Stimulated activated CD4-positive, alpha-beta T cell treated with anti-CD3 and anti-CD28 coated beads, TNF-alpha, amount 100 ng/mL, for 1 hour (primary cell): ENCODE measurements around the gene ATG4A.

Experiments used
- DNase-seq, 3 donors: peaks; one replicate each; pipeline ENCODE4 v3.0.0-alpha.2; 2020; ENCODE audit warnings: low read depth in 3 of 3, low spot score in 1 of 3

ATG4A gene, protein sequence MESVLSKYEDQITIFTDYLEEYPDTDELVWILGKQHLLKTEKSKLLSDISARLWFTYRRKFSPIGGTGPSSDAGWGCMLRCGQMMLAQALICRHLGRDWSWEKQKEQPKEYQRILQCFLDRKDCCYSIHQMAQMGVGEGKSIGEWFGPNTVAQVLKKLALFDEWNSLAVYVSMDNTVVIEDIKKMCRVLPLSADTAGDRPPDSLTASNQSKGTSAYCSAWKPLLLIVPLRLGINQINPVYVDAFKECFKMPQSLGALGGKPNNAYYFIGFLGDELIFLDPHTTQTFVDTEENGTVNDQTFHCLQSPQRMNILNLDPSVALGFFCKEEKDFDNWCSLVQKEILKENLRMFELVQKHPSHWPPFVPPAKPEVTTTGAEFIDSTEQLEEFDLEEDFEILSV

GRCh38 chrX:108091264-108091877 is at the start of gene ATG4A, which contains the start of gene PSMD10:
Gene ATG4A (plus strand): TSS chrX:108091778. CDS start chrX:108091827, 49 bp downstream.
Gene PSMD10 (minus strand): TSS chrX:108091542. CDS start chrX:108091520, 22 bp downstream.
- peak; percentile 55 to 70 (median 65) for DNase-seq

DNA sequence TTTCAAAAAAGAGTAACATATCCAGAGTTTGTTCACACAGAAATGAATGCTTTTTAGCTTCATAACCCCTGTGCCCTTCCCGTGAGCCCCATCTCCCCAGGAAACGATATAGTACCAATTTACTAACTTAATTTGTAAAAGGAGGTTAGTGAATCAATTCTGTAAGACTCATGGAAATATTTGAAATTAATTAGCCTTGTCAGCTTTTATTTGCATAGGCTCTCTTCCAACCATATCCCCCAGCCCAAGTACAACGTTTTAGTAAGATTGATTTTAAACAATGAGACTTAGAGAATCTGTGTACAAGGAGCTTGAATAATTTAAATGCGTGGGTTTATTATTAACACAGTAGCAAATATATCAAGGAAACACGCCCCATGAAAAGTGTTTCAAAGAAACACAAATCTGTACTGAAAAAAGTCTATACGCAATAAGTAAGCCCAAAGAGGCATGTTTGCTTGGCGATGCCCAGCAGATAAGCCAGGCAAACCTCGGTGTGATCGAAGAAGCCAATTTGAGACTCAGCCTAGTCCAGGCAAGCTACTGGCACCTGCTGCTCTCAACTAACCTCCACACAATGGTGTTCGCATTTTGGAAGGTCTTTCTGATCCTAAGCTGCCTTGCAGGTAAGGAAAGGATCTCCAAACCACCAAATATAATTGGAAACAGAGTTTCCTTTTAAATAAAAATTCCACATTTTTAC is 46.9 kb upstream of the ATG4A start, which contains the start of gene VSIG1:
Gene VSIG1 (plus strand): TSS at position 512 of the 703 bp plus-strand sequence. CDS start 66 bp downstream, at position 578.
- no peak for DNase-seq

- DNase-seq, result no peak
Measured at GRCh38 chrX:108049649-108050048, 41.9 kb upstream of the ATG4A start.

- no peak for DNase-seq
Measured at GRCh38 chrX:108053218-108053617, 38.4 kb upstream of the ATG4A start.

DNA sequence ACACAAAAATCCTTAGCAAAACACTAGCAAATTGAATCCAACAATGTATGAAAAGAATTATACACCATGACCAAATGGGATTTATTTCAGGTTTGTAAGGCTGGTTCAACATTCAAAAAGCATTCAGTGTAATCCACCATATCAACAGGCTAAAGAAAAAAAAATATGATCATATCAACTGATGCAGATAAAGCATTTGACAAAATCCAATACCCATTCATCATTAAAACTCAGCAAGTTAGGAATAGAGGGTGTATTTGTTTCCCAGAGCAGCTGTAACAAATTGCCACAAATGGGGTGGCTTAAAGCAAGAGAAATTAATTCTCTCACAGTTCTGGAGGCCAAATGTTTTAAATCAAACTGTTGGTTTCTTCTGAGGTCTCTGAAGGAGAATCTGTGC is 36.0 kb upstream of the ATG4A start:
- DNase-seq, result no peak

DNA sequence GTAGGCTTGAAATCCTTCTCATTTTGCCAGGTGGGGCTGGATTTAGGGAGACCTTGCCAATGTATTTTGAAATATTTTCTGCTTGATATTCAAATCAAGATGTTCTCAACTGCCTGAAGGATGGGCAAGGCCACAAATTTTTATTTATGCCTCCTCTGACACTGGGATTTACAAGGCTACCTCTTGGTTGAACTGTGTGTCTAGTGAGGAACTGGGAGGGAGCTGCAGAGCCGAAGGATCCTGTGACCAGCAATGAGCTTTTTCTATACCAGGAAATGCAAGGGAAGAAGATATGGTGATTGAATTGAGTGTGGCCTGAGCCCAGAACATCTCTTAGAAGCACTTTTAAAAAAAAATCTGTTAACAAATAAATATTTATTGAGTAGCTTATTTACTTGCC is 31.8 kb upstream of the ATG4A start:
- DNase-seq, result no peak

- DNase-seq, result no peak
Measured at GRCh38 chrX:108064001-108064400, 27.6 kb upstream of the ATG4A start.

DNA sequence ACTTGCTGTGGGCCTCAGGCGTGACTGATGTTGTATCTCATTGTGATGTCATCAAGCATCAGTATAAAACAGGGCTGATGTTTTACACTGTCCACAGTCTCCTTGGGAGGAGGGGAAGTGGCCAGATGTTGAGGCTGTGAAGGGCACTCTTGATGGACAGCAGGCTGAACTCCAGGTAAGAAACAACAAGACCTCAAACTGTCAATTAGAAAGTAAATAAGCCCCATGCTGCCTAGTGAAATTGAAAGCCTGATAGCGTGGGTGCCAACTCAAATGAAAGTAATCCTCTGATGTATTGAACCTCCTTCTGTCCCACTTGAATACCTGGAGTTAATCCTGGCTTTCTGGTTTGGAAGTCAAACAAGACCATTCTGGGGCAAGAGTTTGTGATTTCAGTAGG is 27.0 kb upstream of the ATG4A start:
- DNase-seq, result no peak

GRCh38 chrX:108068121-108068520 is 23.5 kb upstream of the ATG4A start:
- no peak for DNase-seq

DNA sequence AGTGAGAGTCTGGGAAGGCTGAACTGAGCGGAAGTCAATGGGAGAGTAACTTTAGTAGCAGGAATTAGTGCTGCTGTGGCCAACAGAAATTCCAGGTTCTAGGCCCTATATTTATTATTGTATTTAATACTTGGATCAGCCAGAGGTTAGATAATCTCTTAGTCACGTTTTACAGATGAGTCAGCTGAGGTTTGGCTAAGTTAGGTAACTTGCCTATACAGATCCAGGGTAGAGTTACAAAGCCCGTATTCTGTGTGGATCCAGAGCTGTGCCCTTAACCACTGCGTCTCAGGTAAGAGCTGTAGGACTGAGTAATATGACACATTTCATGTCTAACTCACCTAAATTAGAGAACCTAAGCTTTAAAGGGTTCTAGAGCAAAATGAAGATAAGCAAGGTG is 20.7 kb upstream of the ATG4A start:
- DNase-seq, result no peak

DNA sequence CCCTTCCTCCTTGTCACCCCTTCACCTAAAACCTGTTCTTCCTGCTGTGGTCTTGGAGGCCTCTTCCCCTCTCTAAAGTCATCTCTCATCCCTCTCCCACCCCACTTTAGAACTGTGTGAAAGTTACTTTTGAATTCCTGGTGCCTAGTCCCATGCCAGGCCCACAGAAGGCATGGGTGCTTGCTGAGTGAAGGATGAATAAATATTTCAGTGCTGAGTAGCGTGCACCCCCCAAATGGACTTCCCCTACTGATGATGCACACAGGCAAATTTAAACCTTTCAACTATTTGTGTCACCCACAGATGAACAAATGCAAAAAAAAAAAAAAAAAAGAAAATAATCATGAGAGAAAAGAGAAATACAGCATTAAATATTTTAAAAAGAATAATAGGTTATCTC is 20.0 kb upstream of the ATG4A start:
- DNase-seq, result no peak

- DNase-seq, result no peak
Measured at GRCh38 chrX:108072746-108073145, 18.8 kb upstream of the ATG4A start.

DNA sequence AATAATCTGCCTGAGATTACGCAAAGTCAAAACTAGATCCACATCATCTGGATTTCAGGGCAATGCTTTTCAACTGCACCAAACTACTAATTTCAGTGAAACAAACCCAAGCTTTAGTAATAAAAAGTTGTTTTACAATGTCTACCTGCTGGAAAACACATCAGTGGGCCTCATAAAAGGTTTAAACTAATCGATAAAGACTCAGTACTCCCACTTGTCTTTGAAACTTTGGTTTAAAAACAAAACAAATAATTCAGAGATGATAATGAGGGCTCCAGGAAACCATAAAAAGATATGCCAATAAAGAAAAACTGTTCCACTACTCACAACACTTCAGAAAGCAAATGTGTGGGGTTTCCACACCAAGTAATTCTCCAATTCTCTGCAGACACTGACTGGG is 10.5 kb upstream of the ATG4A start:
- no peak for DNase-seq

DNA sequence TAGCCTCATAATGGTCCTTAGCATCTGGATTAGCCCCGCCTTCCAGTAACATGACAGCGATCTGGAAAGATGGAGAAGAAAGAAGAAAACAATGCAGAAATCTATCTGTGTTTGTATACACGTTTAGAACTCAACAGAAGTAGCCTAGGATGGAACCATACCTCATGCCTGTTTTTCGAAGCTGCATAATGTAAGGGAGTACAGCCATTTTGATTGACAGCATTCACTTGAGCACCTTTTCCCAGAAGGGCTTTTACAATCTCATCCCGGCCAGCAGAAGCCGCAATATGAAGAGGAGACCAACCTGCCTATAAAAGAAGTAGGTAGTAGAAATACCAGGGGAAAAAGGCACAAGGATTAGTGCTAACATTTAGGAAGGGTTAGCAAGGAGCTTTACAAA is 3.8 kb upstream of the ATG4A start:
- DNase-seq, result no peak

GRCh38 chrX:108088511-108088910 is 3.1 kb upstream of the ATG4A start:
- DNase-seq, result no peak

GRCh38 chrX:108090491-108091263 is 901 bp upstream of the ATG4A start:
- DNase-seq, result no peak

- no peak for DNase-seq
Measured at GRCh38 chrX:108091878-108092291, 307 bp downstream of the ATG4A start.

DNA sequence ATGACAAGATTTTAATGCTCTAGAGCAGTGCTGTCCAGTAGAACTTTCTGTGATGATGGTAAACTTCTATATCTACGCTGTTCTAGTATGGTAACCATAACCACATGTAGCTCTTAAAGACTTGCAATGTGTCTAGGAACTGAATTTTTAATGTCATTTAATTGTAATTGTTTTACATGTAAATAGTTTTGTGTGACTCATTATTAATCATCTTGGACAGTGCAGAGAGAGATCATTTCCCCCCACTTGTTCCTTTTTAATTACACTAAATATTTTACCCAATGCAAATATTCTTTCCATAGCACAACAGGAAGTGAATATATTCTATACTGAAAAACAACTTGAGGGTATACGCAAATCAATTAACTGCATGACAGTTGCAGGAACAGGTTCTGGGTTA is 5.8 kb downstream of the ATG4A start:
- DNase-seq, result no peak

GRCh38 chrX:108105473-108105872 is 13.9 kb downstream of the ATG4A start:
- no peak for DNase-seq

DNA sequence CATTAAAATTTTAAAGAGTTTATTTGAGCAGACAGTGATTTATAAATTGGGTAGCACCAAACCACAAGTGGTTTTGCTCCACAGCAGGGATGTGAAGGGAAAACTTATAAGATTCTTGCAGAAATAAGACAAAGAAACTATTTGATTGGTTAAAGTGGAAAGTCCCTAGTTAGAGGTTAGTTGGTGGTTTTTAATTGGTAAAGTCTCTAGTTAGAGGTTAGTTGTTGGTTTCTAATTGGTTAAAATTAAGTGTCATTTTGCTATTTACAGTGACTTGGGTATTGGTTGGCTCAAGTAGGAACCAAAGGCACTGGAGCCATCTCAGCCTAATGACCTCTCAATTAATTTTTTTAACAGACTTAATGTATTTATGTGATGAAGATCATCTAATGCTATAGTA is 23.0 kb downstream of the ATG4A start:
- no peak for DNase-seq

GRCh38 chrX:108117988-108118387 is 26.4 kb downstream of the ATG4A start:
- no peak for DNase-seq
